Cortex of kidney (tissue), 1 donor: ENCODE measurements around the gene ANKRD30B.
"Not testable (repeated sequence)": the region's sequence is repeated elsewhere in the genome, so short reads cannot be mapped to it uniquely, and the experiment has no call there.

Source experiments
- DNase-seq: peaks from one replicate; lab custom pipeline; 2025; lab: John Stamatoyannopoulos, UW

ANKRD30B gene

DNA sequence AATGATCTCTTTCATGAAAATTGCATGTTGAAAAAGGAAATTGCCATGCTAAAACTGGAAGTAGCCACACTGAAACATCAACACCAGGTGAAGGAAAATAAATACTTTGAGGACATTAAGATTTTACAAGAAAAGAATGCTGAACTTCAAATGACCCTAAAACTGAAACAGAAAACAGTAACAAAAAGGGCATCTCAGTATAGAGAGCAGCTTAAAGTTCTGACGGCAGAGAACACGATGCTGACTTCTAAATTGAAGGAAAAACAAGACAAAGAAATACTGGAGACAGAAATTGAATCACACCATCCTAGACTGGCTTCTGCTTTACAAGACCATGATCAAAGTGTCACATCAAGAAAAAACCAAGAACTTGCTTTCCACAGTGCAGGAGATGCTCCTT lies 103.6 kb downstream of the ANKRD30B start:
- not testable (repeated sequence) for DNase-seq

DNA sequence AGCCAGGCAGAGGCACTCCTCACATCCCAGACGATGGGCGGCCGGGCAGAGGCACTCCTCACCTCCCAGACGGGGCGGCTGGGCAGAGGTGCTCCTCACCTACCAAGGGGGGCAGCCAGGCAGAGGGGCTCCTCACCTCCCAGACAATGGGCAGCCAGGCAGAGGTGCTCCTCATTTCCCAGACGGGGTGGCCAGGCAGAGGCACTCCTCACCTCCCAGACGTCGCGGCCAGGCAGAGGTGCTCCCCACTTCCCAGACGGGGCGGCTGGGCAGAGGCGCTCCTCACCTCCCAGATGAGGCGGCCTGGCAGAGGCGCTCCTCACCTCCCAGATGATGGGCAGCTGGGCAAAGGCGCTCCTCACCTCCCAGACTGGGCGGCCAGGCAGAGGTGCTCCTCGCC lies 107.7 kb downstream of the ANKRD30B start:
- DNase-seq, result not testable (repeated sequence)

DNA sequence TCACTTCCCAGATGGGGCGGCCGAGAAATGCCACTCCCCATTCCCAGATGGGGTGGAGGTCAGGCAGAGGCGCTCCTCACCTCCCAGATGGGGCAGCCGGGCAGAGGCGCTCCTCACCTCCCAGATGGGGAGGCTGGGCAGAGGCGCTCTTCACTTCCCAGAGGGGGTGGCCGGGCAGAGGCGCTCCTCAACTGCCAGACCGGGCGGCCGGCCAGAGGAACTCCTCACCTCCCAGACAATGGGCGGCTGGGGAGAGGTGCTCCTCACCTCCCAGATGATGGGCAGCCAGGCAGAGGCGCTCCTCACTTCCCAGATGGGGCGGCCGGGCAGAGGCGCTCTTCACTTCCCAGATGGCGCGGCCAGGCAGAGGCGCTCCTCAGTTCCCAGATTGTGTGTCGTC lies 108.3 kb downstream of the ANKRD30B start:
- not testable (repeated sequence) for DNase-seq

DNA sequence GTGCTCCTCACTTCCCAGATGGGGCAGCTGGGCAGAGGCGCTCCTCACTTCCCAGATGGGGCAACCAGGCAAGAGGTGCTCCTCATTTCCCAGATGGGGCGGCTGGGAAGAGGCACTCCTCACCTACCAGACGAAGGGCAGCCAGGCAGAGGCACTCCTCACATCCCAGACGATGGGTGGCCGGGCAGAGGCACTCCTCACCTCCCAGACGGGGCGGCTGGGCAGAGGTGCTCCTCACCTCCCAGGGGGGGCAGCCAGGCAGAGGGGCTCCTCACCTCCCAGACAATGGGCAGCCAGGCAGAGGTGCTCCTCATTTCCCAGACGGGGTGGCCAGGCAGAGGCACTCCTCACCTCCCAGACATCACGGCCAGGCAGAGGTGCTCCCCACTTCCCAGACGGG lies 110.5 kb downstream of the ANKRD30B start:
- DNase-seq, result not testable (repeated sequence)

DNA sequence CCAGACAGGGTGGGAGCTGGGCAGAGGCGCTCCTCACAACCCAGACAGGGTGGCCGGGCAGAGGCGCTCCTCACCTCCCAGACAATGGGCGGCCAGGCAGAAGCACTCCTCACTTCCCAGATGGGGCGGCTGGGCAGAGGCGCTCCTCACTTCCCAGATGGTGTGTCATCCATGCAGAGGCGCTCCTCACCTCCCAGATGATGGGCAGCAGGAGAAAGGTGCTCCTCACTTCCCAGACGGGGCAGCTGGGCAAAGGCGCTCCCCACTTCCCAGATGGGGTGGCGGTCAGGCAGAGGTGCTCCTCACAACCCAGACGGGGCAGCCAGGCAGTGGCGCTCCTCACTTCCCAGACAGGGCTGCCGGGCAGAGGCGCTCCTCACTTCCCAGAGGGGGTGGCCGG lies 112.0 kb downstream of the ANKRD30B start:
- DNase-seq, result not testable (repeated sequence)

DNA sequence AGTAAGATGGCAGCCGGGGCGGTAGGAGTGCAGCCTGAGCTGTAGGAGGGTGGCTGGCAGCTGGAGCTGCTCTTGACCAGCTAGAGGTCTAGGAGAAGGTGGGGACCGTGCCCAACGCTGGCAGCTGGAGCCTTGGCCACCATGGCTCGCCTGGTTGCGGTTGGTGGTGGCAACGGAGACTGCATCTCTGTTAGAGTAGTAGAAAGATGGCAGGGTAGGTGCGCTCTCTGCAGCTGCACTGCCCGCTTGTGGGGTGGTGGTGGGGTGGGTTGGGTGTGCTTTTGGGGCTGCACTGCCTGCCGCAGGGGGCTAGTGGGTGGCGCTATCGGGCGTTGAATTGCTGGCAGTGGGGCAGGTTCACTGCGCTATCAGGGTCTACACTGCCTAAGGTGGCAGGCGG lies 118.5 kb downstream of the ANKRD30B start:
- not testable (repeated sequence) for DNase-seq

DNA sequence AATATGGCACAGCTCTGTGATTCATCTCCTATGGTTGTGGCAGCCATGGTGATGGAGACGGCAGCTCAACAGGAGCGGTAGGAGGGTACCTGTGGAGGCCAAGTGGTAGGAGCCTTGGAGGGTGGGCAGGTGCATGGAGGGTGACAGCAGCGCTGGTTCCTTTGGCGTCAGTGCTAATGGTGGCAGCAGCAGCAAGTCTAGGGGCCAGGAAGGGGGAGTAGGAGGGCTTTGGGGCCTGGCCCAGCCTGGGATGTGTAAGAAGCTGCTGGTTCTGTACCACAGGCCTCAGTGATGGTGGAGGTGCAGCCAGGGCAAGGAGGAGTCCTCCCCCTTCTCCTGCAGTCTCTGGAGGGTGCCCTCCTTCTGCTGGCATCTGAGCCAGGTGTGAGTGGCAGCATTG lies 120.0 kb downstream of the ANKRD30B start:
- not testable (repeated sequence) for DNase-seq

DNA sequence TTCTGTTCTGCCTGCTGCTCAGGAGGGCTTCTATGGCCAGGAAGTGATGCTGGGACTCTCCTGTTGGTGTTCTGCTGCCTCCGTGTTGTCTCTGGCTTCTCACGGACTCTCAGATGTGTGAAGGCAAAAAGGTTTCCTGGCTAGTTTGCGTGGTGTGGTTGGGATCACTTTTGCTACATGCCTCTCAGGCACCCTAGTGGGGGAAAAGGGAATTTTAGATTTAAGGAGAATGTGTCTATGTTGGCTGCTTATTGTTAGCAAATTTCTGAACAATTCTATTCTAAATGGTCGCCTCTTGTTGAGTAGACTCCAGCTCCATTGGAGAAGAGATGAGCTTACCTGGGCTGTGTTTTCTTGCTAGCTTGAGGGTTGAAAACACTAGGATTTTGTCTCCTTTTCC lies 120.9 kb downstream of the ANKRD30B start:
- DNase-seq, result not testable (repeated sequence)

DNA sequence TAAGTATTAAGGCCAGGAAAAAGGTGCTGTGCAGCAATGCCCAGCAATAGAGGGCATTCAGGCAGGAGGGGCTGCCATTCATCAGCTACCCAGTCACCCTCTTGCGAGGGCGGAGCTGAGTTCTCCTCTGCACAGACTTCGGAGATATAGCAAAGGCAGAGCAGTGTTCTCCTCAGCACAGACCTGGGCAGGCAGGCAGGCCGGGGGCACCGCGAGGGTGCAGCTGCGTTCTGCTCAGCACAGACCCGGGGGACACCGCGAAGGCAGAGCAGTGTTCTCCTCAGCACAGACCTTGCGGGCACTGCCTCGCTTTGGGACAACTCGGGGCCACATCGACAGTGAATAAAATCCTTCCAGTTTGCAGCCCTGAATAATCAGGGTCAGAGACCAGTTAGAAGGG lies 130.9 kb downstream of the ANKRD30B start:
- not testable (repeated sequence) for DNase-seq

DNA sequence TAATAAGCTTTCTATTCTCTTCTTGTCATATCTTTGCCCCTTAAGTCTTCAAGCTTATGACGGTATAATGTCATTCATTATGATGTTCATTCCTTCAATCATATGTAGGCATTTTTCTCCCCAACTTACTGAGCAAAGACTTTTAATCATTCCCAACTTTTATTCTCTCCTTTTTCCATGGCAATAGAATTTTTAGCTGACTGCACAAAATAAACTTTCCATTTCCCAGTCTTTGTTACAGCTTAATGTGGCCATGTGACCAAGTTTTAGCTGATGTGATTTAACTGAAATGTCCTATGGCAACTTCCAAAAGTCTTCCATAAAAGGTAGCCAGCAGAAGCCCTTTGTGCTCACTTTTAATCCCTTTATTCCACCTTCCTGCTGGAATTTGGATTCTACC lies 152.5 kb downstream of the ANKRD30B start:
- DNase-seq, result no peak
